Measurements from ENCODE around the gene VWA8. TPM values are rescaled to one million over a fixed set of nuclear protein-coding genes. Genes with fewer than 3 reads are reported as not detected.

VWA8 gene
- total and polyA plus RNA-seq, 9 donors: 4.5 to 25.1 (median 21.0) TPM

DNA sequence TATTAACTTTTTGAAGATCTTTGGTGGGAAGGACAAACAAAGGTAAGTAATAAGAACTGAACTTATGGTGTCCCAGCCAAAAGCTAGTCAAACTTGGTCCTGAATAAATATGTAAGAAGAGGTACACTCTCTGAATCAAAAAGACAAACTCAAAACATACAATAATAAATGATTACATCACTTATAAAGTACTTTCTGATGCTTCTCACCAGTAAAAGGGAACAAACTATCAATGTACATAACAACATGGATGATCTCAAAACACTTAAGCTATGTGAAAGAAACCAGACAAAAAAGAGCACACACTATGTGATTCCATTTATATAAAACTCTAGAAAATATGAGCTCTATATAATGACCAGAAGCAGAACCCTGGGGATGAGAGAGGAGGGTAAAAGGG lies 138.3 kb downstream of the VWA8 start:
- TF ChIP-seq POLR2A (IDR thresholded peaks at IDR 0.05) (no peak), EP300 (IDR thresholded peaks at IDR 0.05) (no peak)
- TF ChIP-seq, protein P1, sequence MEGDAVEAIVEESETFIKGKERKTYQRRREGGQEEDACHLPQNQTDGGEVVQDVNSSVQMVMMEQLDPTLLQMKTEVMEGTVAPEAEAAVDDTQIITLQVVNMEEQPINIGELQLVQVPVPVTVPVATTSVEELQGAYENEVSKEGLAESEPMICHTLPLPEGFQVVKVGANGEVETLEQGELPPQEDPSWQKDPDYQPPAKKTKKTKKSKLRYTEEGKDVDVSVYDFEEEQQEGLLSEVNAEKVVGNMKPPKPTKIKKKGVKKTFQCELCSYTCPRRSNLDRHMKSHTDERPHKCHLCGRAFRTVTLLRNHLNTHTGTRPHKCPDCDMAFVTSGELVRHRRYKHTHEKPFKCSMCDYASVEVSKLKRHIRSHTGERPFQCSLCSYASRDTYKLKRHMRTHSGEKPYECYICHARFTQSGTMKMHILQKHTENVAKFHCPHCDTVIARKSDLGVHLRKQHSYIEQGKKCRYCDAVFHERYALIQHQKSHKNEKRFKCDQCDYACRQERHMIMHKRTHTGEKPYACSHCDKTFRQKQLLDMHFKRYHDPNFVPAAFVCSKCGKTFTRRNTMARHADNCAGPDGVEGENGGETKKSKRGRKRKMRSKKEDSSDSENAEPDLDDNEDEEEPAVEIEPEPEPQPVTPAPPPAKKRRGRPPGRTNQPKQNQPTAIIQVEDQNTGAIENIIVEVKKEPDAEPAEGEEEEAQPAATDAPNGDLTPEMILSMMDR (IDR thresholded peaks at IDR 0.05): no peak
- Histone ChIP-seq H3K4me1 (ENCODE audit: insufficient read depth) (no peaks in the 10 kb centered on the region), H3K9me3 (no peaks in the 10 kb centered on the region), H3K27me3 (no peaks in the 10 kb centered on the region), H3K36me3 (no peaks in the 10 kb centered on the region), H3K27ac (no peak overlapping the region), H3K4me3 (no peak overlapping the region)
- no peak for DNase-seq
- intact Hi-C loops (cut with DNase I): no loop called here

DNA sequence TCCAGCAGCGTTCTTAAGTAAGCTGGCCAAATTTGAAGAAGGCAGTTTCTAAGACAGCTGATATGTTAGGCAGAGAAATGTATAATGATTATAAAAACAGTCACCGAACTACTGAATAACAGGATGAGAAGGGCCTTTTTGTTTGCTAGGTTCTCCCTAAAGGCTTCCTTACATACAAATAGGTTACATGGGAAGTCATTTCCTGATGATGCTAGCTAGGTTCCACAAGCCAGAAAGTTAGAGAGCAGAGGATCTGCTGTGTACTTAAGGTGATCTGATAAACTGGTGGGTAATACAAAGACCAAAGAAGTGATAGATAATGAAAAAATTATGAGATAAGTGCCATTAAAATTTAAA lies 139.7 kb downstream of the VWA8 start:
- Histone ChIP-seq H3K27me3 (no peaks in the 10 kb centered on the region), H3K4me1 (ENCODE audit: insufficient read depth) (no peaks in the 10 kb centered on the region), H3K36me3 (no peaks in the 10 kb centered on the region), H3K9me3 (no peaks in the 10 kb centered on the region), H3K4me3 (no peak overlapping the region), H3K27ac (no peak overlapping the region)
- 76 to 77% (median 76%) methylated on average over 2 of the region's 2 CpGs for WGBS, 3 donors
- no peak for TF ChIP-seq POLR2A (IDR thresholded peaks at IDR 0.05)
- TF ChIP-seq, protein P1 (IDR thresholded peaks at IDR 0.05): no peak
- no peak for TF ChIP-seq EP300 (IDR thresholded peaks at IDR 0.05)
- intact Hi-C loops (cut with DNase I): no loop called here
- no peak for DNase-seq

- no peak overlapping the region for H3K4me3 ChIP-seq
- TF ChIP-seq, protein P1 (IDR thresholded peaks at IDR 0.05): no peak
- TF ChIP-seq EP300 (IDR thresholded peaks at IDR 0.05) (no peak), POLR2A (IDR thresholded peaks at IDR 0.05) (no peak)
- no peaks in the 10 kb centered on the region for H3K4me1 ChIP-seq (ENCODE audit: insufficient read depth)
- no peaks in the 10 kb centered on the region for H3K9me3 ChIP-seq
- intact Hi-C loops (cut with DNase I): no loop called here
- H3K27me3 ChIP-seq: no peaks in the 10 kb centered on the region
- 74 to 95% (median 91%) methylated on average over 1 of the region's 1 CpG for WGBS, 3 donors
- no peak overlapping the region for H3K27ac ChIP-seq
- no peak for DNase-seq
- H3K36me3 ChIP-seq: no peaks in the 10 kb centered on the region
Measured at GRCh38 chr13:41820581-41821237, 140.2 kb downstream of the VWA8 start.

GRCh38 chr13:41816057-41816456 lies 144.9 kb downstream of the VWA8 start:
- no peak for DNase-seq
- WGBS, 3 donors: 97 to 98% (median 98%) methylated on average over 3 of the region's 3 CpGs
- intact Hi-C loops (cut with DNase I): no loop called here
- Histone ChIP-seq H3K9me3 (no peaks in the 10 kb centered on the region), H3K27ac (no peak overlapping the region), H3K4me1 (ENCODE audit: insufficient read depth) (no peaks in the 10 kb centered on the region), H3K36me3 (no peaks in the 10 kb centered on the region), H3K27me3 (no peaks in the 10 kb centered on the region), H3K4me3 (no peak overlapping the region)
- TF ChIP-seq, protein P1 (IDR thresholded peaks at IDR 0.05): no peak
- TF ChIP-seq EP300 (IDR thresholded peaks at IDR 0.05) (no peak), POLR2A (IDR thresholded peaks at IDR 0.05) (no peak)
